HUES64 (cell line): ENCODE results near the gene UST.

Experiments used
- H3K27ac ChIP-seq: 2 replicates; pipeline ENCODE4 v1.7.0; 2013; ENCODE audit warnings: low read depth, low read length, inconsistent platforms
- H3K27me3 ChIP-seq: 2 replicates; pipeline ENCODE4 v1.6.1; 2013; ENCODE audit warnings: mild to moderate bottlenecking, low read length; ENCODE audit not compliant: insufficient read depth
- H3K36me3 ChIP-seq: 2 replicates; pipeline ENCODE4 v1.6.1; 2013; ENCODE audit warnings: mild to moderate bottlenecking, low read length; ENCODE audit not compliant: insufficient read depth
- H3K4me1 ChIP-seq: 2 replicates; pipeline ENCODE4 v1.6.1; 2013; ENCODE audit warnings: mild to moderate bottlenecking, low read length, moderate library complexity; ENCODE audit not compliant: insufficient read depth
- H3K4me3 ChIP-seq: 2 replicates; pipeline ENCODE4 v1.5.1; 2013; ENCODE audit warnings: mild to moderate bottlenecking, low read length, moderate library complexity
- H3K9ac ChIP-seq: 2 replicates; pipeline ENCODE4 v1.6.1; 2013; ENCODE audit warnings: mild to moderate bottlenecking, low read depth, low read length
- H3K9me3 ChIP-seq: 2 replicates; pipeline ENCODE4 v1.6.1; 2013; ENCODE audit warnings: low read depth, low read length; ENCODE audit not compliant: insufficient read depth
- WGBS: fragments of 150-250, 120-280 bp; methylation state at CpG from one replicate; pipeline ENCODE4 v1.1.7; 2013; ENCODE audit warnings: missing lambda C conversion rate; 5-methylcytosine and 5-hydroxymethylcytosine counted together

UST gene

DNA sequence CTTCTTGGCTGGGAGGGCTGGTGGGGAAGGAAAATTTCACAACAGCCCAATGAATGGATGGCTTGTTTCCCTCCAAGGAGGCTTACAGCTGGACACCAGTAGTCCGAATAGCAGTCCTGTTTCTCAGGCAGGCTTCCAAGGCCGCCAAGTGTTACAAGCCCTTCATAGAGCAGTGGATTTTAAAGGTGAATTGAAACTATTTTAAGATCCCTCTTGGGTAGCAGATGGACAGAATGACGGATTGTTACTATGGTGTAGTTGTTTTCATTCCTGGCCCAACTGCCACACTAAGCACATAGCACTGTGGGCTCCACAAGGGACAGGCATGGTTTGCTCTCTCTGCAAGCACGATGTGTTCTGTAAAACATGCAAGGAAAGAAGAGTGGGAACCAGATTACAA, 367.3 kb downstream of the UST start:
- Histone ChIP-seq H3K36me3 (no peaks in the 10 kb centered on the region), H3K4me1 (no peaks in the 10 kb centered on the region), H3K4me3 (no peak overlapping the region), H3K9ac (no peak overlapping the region), H3K9me3 (0 out of 2 replicates have a peak, but pooled peaks cover 2% of the 10 kb centered on the region), H3K27me3 (no peaks in the 10 kb centered on the region), H3K27ac (no peak overlapping the region)
- WGBS: 88% methylated on average over 4 of the region's 4 CpGs

DNA sequence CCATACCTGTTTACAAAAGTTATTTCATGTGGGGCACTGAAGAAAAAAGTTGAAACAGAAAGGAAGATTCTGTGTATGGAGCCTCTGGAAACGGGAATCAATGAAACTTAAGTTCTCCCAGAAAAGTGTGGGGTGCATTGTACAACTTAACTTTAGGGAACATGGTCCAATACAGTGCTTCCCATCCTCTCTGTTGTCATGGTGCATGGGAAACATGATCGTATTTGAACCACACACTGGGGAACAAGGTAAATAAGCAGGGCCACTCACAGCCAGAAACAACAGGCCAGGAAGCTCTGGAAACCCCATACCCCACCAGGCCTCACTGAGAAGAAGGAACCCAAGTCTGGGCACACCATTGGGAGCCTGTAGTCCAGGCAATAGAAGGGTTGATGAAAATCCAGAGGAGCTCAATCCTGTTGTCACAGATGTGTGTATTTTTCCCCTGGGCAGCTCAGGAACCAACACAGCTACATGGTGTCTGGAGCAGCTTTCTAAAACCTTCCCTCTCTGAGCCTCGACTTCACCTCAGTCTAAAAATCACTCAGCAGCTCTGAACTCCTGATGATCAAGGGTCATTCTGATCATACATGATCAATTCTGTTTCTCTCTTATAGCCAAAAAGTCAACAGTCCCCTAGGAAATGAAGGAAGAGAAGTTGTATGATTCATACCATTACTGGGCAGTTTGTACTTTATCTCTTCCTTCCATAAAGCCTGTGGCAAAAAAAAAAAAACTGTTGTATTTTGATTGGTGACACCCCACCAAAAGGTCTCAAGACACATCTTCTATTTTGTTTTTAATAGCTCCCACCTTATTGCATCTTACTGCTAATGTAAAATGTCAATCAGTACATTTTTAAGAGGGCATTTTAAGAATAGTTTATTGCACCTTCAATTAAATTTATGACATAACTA, 372.2 kb downstream of the UST start:
- no peaks in the 10 kb centered on the region for H3K9me3 ChIP-seq
- H3K27ac ChIP-seq: no peak overlapping the region
- H3K27me3 ChIP-seq: no peaks in the 10 kb centered on the region
- H3K4me1 ChIP-seq: no peaks in the 10 kb centered on the region
- no peaks in the 10 kb centered on the region for H3K36me3 ChIP-seq
- no peak overlapping the region for H3K4me3 ChIP-seq
- WGBS: 88% methylated on average over 3 of the region's 3 CpGs
- H3K9ac ChIP-seq: no peak overlapping the region

GRCh38 chr6:149122850-149123821, 376.3 kb downstream of the UST start:
- WGBS: 42% methylated on average over 2 of the region's 4 CpGs
- Histone ChIP-seq H3K27me3 (no peaks in the 10 kb centered on the region), H3K27ac (no peak overlapping the region), H3K9me3 (no peaks in the 10 kb centered on the region; the same call in 1 of the 2 replicates), H3K4me1 (no peaks in the 10 kb centered on the region), H3K36me3 (no peaks in the 10 kb centered on the region), H3K4me3 (no peak overlapping the region), H3K9ac (no peak overlapping the region)

- no peak overlapping the region for H3K4me3 ChIP-seq
- no peaks in the 10 kb centered on the region; the same call in 1 of the 2 replicates for H3K9me3 ChIP-seq
- H3K36me3 ChIP-seq: no peaks in the 10 kb centered on the region
- no peaks in the 10 kb centered on the region for H3K27me3 ChIP-seq
- WGBS: 95% methylated on average over 1 of the region's 1 CpG
- H3K9ac ChIP-seq: no peak overlapping the region
- no peak overlapping the region for H3K27ac ChIP-seq
- no peaks in the 10 kb centered on the region for H3K4me1 ChIP-seq
Measured at GRCh38 chr6:149125309-149125708, 378.5 kb downstream of the UST start.
